Measurements from ENCODE around the gene FIBCD1.

The FIBCD1 gene

GRCh38 chr9:130852801-130853200, 86.2 kb downstream of the FIBCD1 start:
- DNase-seq, result no peak

All from activated CD4-positive, alpha-beta T cell treated with anti-CD3 and anti-CD28 coated beads for 48 hours (primary cell).